OCI-M2 (cell line): Measurements from ENCODE around the gene MYLIP.
"Not testable (repeated sequence)": the region's sequence is repeated elsewhere in the genome, so short reads cannot be mapped to it uniquely, and the experiment has no call there.

Experiments
- DNase-seq: peaks from one replicate; lab custom pipeline; 2025; ENCODE audit not compliant: unreplicated experiment; lab: John Stamatoyannopoulos, UW

Gene MYLIP

GRCh38 chr6:16168858-16169257 lies 40.0 kb downstream of the MYLIP start:
- peak; percentile 52 for DNase-seq

GRCh38 chr6:16171400-16171799 lies 42.5 kb downstream of the MYLIP start:
- DNase-seq, result no peak

- DNase-seq, result no peak
Measured at GRCh38 chr6:16173167-16173940, 44.5 kb downstream of the MYLIP start.

GRCh38 chr6:16174416-16175078 lies 45.7 kb downstream of the MYLIP start:
- DNase-seq, result no peak

GRCh38 chr6:16176600-16176999 lies 47.7 kb downstream of the MYLIP start:
- not testable (repeated sequence) for DNase-seq

- DNase-seq, result no peak
Measured at GRCh38 chr6:16177881-16178280, 49.0 kb downstream of the MYLIP start.

GRCh38 chr6:16178351-16178750 lies 49.5 kb downstream of the MYLIP start:
- DNase-seq, result no peak

- no peak for DNase-seq
Measured at GRCh38 chr6:16179063-16179462, 50.2 kb downstream of the MYLIP start.

GRCh38 chr6:16179970-16180431 lies 51.1 kb downstream of the MYLIP start:
- no peak for DNase-seq

GRCh38 chr6:16180696-16181438 lies 52.0 kb downstream of the MYLIP start:
- DNase-seq, result no peak

- no peak for DNase-seq
Measured at GRCh38 chr6:16181439-16182297, 52.8 kb downstream of the MYLIP start.

- DNase-seq, result peak; percentile 69
Measured at GRCh38 chr6:16183187-16183664, 54.3 kb downstream of the MYLIP start.

GRCh38 chr6:16184129-16184528 lies 55.2 kb downstream of the MYLIP start:
- DNase-seq, result no peak

GRCh38 chr6:16184551-16184950 lies 55.7 kb downstream of the MYLIP start:
- no peak for DNase-seq

GRCh38 chr6:16187176-16187575 lies 58.3 kb downstream of the MYLIP start:
- DNase-seq, result no peak

GRCh38 chr6:16190214-16190613 lies 61.3 kb downstream of the MYLIP start:
- no peak for DNase-seq

- DNase-seq, result no peak
Measured at GRCh38 chr6:16196260-16196983, 67.5 kb downstream of the MYLIP start.

- no peak for DNase-seq
Measured at GRCh38 chr6:16196984-16197546, 68.2 kb downstream of the MYLIP start.
